HG02852 (cell line): ENCODE results near the gene RNF212.

Experiments
- ATAC-seq: cut with Tn5 transposase; IDR thresholded peaks from one replicate; pipeline ENCODE4 v1.9.1; 2021; ENCODE audit warnings: mild to moderate bottlenecking, moderate library complexity; ENCODE audit not compliant: unreplicated experiment

RNF212 gene

DNA sequence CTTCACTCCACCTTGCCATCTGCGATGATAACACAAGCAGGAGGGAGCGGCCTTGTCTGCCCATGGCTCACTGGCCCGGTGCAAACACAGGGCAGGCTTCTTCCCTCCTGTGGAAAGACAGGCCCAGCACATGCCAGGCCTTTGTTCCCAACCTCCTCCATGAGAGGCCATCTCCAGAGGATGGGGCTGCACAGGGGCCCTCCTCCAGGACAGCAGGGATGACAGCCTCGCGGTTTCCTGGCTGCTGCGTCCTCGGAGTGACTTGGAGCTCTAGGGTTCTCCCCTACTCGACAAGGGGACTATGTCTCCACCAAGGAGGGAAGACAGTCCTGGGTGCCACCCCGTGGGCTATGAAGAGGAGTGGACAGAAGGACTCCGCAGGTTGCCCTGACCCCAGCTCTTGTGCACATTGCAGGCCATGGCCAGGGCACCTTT, 21.8 kb downstream of the RNF212 start:
- no peak for ATAC-seq

DNA sequence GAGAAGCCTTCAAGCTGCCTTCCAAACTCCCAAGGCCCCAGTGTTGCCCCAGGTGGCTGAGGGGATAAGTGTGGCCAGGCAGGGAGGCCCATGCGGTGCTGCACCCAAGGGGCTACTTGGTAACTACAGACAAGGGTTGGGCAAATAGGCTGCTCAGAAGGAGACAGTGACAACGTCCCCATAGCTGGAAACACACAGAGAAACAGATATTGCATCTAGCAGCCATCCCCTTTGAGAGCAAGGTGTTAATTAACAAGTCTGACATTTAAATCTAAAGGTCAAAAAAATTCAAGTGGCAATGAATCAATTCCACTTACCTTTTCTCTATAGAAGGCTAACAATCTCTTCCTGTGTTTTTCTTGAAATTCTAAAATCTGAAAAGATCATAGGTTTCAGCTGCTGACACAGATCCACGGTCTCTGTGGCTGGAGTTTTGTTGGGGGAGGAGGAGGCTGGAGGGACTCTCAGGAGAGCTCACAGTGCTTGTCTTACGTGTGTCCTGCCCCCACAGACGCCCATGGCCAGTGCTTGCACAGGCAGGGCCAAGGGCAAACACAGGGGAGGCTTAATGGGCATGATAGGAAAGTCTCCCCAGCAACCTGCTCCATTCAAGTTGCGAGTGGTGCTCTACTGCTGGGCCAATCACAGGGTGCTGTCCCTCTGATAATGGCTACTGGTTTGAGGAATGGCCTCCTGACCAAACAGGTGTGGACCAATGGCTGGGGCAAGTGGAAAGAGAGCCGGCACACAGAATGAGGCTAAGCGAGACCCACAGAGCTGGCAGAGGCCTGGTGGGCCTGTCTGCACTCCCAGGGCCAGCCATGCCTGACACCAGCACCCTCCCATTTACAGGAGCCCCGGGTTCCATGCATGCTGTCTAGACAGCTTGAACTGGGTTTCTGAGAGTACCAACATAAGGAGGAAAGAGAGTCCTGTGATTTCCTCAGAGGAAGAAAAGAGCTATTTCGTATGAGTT, 22.6 kb downstream of the RNF212 start:
- ATAC-seq, result no peak

DNA sequence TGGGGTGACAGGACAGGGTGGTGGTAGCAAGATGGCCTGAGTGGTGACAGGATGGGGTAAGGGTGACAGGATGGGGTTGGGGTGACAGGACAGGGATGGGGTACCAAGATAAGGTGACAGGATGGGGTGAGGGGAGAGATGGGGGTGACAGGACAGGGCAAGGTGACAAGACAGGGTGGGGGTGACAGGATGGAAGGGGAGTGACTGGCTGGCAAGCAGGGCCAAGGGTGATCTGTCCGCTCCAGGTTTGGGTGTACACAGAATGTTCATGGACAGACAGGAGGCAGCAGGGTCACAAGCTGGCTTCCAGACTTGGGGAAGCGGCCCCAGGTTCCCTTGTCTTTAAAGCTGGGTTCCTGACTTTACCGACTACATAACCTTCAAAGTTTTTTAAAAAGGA, 23.3 kb downstream of the RNF212 start:
- ATAC-seq, result no peak

DNA sequence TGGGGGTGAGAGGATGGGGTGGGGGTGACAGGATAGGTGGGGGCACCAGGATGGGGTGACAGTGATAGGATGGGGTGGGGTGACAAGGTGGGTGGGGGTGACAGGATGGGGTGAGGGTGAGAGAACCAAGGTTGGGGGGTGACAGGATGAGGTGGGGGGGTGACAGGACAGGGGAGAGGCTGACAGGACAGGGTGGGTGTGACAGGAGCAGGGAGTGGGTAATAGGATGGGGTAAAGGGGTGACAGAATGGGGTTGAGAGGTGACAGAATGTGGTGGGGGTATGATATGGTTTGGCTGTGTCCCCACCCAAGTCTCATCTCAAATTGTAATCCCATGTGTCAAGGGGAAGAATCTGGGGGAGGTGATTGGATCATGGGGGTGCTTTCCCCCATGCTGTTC, 26.0 kb downstream of the RNF212 start:
- ATAC-seq, result no peak

DNA sequence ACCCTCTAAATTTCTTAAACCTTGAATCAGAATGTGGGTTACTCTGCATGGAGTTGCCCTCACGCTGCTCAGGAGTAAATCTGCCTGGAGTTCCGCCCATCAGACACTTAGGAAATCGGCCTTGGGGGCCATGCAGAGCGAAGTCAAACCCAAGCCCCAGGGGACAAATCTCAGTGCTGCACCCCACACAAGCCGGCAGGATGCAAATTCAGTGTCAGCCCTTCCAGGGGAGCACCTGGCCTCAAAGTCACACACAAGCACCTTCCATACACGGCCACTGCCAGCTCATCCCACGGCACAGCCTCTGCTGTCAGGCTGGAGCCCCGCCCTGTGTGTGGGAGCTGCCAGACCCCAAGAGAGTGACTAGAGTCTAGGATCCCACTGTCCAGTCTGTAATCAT, 27.4 kb downstream of the RNF212 start:
- no peak for ATAC-seq

DNA sequence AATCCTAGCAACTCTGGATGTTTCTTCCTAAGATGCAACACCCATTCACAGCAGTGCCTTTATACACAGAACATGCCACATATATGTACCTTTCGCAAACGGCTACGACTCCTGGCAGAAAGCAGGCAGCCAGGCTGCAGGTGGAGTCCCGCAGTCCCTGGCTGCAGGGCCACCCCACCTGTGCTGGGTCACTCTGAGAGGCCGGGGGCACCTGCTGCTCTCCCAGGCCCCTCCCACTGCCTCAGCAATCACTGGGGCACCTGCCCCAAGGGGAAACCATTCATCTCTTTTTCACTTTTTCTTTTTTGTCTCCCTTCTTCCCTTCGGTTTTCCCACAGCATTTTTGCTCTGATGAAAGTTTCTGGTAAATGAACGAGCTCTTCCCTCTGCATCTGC, 28.0 kb downstream of the RNF212 start:
- no peak for ATAC-seq

DNA sequence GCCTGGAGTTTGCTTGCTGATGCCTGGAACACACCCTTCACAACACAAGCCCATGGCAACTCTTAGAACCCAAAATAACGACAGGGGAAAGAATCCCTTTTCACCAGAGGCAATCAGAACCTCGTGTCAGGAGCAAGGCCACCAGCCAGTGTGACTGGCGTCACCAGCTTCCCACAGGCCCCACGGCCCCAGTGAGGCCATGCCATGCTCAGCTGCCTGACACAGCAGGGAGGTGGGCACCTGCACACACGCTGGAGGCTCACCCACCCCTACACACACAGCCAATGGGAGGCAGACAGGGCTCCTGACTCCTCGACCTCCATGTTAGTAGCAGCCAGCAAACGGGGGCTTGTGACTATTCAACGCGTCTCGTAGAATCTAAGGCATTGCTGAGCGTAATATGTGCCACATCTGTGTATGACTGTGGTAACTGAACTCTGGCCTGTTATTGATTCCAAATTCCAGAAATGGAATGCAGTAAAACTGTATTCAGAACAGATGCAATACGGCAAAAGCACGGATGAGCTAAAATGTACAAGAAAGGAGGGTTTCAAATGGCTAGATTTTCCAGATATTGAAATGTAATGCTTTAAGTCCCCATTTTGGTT, 28.5 kb downstream of the RNF212 start:
- ATAC-seq, result no peak

DNA sequence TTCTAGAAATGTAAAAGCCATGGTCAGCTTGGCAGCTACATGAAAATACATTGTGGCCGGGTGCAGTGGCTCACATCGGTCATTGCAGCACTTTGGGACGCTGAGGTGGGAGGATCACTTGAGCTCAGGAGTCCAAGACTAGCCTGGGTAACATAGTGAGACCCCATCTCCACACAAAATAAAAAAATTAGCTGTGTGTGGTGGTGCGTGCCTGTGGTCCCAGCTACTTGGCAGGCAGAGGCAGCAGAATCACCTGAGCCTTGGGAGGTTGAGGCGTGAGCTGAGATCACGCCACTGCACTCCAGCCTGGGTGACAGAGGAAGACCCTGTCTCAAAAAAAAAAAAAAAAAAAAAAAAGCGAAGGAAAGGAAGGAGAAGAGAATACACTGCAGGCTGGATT, 29.0 kb downstream of the RNF212 start:
- ATAC-seq, result no peak

DNA sequence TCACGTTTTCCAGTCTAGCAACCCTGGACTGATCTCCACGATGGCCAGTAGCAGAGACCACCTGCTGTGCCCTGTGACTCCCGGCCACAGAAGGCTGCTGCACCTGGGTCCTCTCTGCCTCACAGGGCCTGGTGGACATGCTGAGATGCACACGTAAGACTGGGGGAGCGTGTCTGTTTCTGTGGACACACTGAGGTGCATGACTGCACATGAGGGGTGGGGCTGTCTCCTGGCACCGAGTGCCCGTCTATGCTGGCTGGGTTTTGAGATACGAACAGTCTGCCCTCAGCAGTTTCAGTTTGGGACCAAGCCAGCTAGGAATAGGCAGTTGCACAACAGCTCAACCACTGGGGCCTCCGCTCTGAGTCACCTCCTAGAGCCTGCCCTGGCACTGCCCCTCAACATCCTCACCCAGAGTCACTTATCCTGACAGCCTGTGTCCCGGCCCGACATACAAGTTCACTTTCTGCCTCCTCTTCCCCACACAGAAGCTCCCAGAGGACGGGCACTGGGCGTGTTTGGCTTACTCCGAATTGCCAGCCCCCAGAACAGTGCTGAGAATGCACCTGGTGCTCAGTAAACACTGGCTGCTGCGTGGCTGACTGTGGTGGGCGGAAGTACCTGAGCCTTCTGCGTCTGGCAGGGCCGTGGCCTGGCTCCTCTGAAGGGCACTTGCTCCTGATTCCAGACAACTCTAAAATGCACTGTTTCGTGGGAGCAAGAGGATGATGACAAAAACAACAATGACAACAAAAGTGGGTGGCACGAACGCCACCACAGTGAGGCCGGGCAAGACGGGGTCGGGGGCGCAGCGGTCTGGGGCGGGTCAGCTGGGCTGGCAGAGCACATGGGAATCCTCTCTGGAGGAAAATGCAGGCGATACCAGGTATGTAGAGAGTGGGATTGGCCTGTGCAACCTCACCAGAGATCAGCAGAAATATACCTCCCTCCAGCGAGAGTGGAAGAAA, 30.9 kb downstream of the RNF212 start:
- no peak for ATAC-seq

DNA sequence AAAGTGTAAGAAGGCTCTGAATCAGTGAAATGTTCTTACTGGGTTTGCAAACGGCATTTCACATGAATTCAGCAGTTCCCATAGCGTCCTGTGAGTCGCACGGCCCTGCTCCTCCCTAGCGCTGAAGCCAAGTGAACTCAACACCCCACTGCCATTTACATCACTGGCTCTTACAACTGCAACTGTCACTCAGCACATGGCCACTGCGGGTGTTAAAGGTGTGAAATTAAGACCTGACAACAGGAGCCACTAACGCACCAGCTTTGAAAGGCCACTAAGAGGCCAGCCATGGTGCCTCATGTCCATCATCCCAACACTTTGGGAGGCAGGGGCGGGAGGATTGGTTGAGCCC, 31.7 kb downstream of the RNF212 start:
- no peak for ATAC-seq

DNA sequence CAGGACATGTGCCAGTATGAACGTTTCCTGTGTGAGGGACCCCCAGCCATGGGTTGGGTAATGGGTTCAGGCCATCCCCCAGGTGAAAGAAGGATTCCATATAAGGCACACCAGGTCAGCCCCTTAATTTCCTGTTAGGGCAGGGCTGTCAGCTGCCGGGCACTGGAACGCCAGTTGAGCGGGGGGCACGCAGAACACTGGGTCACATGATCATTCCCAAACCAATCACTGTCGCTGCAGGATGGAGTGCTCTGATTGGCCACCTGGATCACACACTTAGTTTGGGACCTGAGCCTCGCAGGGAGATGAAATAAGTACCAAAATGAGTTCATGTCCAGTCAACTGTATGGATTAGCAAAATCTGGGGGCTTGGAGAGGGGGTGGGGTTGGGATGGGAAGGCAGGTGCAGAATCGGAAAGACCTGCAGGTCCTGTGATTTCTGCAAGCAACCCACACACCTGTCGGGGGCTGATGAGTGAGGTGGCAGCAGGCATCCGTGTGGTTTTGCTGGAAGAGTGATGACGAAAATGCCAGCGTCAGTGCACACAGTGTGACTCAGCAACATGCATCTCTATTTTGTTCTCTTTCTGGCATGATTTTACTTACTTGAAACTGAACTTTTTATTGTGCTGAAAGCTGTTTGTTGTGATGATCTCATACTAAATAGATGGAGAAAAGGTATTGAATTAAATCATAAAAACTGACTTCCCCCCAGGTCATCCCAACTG, 32.2 kb downstream of the RNF212 start:
- ATAC-seq, result no peak

DNA sequence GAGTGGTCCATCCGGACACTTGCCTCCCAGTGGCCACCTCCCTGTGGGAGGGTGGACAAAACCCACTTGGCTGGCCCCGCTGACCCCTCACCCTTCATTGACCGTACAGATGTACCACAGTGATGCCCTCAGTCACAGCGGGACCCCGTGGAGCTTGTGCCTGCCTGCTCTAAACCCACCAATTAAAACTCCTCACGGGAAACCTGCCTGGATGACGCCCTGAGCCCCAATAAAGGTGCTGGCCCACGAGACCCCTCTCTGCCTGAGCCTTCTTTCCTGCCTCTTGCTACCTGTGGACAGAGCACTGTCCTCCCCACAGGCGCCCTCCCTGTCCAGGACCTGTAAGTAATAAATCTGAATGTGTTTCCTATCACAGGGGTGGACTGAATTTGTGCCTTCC, 32.9 kb downstream of the RNF212 start:
- ATAC-seq, result no peak

DNA sequence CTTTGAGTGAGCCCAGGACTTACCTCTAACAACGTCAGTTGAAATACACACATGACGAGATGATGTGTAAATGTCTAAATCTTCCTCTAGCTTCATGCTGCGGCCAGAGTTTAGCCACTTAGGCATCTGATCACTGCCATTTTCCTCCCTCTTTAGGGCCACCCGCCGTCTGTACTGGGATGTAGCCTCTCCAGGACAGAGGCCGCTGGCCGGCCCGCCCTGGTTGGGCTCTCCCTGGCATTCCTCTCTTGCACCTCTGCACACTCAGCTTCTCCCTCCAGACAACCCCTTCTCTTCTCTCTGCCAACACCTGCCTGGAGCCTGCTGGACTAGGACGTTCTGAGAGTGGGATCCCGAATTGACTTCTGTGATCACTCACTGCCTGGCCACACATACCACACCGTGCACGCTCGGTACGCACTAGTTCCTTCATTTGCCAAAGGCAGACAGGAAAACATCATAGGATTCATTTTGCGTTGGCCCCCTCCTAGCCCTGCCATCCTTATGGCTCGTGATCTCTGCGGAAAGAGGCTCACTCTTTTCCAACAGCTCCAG, 33.6 kb downstream of the RNF212 start:
- no peak for ATAC-seq

DNA sequence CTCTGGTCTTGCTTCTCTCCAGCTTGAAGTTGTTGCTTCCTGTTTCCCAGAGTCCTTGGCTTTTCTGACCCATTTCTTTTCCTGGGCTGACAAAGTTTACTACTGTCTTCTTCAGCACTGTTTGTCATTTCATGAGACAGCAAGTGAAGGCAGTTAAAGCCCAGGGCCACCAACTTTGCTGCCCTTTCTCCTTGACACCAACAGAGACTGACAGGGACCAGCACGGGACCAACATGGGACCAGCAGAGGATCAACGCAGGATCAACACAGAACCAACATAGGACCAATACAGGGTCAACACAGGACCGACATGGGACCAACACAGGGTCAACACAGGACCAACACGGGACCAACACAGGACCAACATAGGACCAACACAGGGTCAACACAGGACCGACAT, 34.9 kb downstream of the RNF212 start:
- no peak for ATAC-seq

DNA sequence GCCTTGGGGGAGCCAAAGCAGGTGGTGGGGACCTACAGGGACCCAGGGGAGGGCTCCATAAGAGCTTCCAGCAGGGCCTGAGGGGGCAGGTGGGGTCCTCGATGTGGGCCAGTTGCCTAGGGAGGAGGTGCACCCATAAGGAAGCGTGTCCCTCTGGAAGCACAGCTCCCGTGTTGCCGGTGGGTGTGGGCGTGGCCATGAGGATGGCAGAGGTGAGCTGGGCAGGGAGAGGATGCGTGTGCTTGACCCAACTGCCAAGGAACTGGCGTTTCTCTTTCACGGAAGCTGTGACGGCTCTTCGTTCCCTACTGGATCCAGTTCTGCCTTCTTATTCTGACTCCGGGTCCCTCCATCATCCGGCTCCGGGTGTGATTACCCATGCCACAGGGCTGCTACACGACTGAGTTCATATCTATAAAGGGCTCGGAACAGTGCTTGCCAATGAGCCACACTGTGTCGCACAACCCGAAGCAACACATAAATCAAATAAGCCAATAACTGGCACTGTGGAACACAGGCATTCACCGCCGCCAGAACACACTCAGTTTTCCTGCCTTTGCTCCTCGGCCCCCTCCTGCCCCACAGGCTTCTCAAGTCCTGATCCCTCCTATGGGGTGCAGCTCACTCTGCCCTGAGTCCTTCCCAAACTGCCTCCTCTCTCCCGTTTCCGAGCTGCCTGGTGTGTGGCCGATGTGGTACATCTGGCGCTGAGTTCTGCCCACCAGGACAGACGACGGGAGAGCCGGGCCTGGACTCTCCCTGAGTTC, 35.5 kb downstream of the RNF212 start:
- no peak for ATAC-seq

DNA sequence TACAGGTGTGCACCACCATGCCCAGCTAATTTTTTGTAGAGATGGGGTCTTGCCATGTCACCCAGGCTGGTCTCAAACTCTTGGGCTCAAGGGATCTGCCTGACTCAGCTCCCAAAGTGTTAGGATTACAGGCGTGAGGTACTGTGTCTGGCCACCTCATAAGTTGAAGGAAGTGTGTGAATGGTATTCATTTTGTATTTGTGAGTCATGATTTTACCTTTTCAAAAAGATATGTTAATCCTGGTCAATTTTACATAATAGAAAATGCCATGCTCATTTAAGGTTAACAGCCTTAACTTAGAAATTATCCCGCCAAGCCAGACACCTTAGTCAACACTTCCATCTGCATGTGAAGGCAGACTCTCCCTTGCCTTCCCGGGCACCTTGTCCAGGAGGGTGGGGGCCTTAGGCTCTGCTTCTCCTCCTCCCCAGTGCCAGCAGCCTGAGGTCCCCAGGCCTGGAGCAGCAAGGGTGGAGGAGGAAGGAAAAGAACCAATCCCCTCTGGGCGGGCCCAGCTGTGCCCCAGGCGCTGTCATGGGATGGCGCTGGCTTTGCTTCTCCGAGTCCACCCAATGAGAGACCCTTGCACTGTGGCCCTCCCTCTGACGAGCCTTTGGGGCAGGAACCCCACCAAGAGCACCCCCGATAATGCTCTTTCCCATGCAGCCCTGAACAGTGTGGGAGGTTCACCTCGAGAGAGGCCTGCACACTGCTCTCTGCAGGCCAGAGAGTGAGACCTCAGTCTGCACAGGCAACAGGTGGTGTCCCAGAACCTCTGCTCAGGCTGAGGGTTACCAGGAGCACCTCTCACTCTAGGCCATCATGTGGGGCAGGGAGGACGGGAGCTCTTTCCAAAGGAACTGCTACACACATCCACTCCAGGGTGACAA, 37.3 kb downstream of the RNF212 start:
- no peak for ATAC-seq

DNA sequence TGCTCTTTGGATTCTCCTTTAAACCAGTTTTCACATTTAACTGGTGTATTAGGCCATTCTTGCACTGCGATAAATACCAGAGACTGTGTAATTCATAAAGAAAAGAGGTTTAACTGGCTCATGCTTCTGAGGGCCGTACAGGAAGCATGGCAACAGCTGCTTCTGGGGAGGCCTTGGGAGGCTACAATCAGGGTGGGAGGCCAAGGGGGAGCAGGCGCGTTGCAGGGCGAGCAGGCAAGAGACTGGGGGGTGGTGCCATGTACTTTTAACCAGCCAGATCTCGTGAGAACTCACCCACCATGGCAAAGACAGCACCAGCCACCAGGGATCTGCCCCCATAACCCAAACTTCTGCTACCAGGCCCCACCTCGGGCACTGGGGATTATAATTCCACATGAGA, 38.1 kb downstream of the RNF212 start:
- ATAC-seq, result no peak

DNA sequence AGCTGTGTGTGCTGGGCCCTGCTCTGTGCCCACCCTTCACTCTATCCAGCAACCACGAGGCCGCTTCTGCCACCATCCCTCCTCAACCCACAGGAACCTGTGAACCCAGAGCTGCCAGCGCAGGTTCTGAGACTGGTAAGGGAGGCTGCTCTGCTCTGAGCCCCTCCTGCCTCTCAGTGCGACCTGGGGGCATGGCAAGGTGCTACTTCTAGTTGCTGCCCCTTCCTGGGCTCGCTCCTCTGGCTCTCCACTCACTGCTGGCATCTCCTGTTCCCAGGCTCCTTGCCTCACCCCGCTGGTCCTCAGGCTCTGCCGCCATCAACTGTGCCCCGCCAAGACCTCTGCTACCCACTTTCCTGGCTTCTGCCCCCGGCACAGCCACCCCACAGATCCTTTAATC, 39.3 kb downstream of the RNF212 start:
- no peak for ATAC-seq
